Posterior cingulate gyrus (tissue), 11 donors: ENCODE measurements around the gene TEX22.

Experiments used
- DNase-seq, 10 donors: peaks; one replicate each; pipeline versions ENCODE4 v3.0.0 to v3.0.0-alpha.2; 2020 to 2021; ENCODE audit warnings: mixed read lengths in 3 of 10
- intact Hi-C: fragments of 100-400 bp; cut with DNase I; formaldehyde crosslinking; loops from one replicate; pipeline ENCODE4 v1.15.1; 2023

The TEX22 gene

DNA sequence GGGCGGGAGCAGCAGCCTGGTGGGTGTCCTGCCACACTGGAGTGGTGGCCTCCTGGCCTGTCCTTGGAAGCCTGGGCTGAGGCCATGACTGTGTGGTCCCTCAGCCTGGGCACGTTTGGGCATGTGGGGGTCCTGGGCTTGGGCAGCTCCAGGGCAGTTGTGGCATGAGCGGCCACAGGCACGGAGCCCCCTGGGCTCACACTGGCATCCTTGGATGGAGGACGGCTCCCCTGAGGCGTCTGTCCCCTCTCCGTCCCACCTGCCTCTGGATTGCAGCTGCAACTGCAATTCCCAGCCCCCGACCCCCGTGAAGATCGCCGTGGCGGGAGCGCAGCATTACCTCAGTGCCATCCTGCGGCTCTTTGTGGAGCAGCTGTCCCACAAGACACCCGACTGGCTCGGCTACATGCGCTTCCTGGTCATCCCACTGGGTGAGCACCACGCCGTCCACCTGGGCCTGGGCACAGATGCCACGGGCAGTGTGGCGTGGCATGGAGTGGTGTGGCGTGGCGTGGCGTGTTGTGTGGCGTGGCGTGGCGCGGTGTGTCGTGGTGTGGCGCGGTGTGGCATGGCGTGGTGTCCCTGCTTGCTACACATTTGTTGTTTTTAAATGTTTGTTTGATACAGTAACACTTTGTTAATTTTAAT lies 15.1 kb upstream of the TEX22 start:
- intact Hi-C loops = no loop called here
- DNase-seq = peak in 2 of 10 donors; percentile 74 to 79

- peak in 3 of 10 donors; percentile 62 to 77 (median 73) for DNase-seq
- intact Hi-C loops = no loop called here
Measured at GRCh38 chr14:105384041-105384557, 14.2 kb upstream of the TEX22 start.

DNA sequence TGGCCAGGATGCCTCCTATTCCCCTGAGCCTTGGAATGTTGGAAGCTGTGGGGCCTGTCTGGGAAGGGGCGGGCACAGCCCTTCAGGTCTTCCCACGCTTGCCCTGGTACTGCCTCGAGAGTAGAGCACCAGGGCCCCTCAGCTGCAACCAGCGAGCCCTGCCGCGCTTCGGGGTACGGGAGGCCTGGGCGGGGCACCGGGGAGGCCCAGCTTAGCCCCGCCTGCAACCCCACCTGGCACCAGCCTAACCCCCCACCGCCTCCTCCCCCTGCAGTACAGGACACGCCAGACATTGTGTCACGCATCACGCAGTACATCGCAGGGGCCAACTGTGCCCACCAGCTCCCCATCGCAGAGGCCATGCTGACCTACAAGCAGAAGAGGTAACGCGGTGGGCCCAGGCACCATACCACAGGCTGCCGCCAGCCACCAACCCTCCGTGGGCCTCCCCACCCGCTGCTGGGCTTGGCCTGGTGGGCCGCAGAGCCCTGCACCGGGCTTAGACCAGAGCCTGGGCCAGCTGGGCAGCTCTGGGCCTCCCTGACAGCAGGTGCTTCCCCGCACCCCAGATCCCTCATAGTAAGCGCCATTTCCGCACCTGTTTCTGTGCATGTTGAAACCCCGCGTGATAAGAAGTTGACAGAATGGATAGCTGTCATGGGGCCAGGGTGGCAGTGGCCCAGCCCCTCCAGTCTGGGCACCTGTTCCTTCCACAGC lies 13.6 kb upstream of the TEX22 start:
- peak in 3 of 10 donors; percentile 57 to 75 (median 57) for DNase-seq
- intact Hi-C loops = no loop called here

DNA sequence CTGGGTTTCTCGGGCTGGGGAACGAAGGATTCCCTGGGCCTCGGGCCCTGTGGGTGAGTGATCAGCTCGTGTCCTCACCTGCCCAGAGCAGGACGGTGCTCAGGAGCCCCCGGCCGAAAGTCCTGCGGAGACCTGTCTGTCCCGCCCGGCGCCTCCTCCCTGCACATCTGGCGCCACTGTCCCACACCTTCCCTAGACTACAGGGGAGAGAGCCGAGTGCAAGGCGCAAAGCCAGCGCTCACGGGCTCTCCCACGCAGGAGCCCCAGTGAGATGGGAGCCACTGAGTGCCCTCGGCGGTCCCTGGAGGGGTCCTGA lies 13.1 kb upstream of the TEX22 start:
- DNase-seq = peak in 2 of 10 donors; percentile 43 to 68
- intact Hi-C loops = no loop called here

GRCh38 chr14:105385698-105386365 lies 12.5 kb upstream of the TEX22 start:
- peak in 2 of 10 donors; percentile 55 to 77 for DNase-seq
- intact Hi-C loops = no loop called here

DNA sequence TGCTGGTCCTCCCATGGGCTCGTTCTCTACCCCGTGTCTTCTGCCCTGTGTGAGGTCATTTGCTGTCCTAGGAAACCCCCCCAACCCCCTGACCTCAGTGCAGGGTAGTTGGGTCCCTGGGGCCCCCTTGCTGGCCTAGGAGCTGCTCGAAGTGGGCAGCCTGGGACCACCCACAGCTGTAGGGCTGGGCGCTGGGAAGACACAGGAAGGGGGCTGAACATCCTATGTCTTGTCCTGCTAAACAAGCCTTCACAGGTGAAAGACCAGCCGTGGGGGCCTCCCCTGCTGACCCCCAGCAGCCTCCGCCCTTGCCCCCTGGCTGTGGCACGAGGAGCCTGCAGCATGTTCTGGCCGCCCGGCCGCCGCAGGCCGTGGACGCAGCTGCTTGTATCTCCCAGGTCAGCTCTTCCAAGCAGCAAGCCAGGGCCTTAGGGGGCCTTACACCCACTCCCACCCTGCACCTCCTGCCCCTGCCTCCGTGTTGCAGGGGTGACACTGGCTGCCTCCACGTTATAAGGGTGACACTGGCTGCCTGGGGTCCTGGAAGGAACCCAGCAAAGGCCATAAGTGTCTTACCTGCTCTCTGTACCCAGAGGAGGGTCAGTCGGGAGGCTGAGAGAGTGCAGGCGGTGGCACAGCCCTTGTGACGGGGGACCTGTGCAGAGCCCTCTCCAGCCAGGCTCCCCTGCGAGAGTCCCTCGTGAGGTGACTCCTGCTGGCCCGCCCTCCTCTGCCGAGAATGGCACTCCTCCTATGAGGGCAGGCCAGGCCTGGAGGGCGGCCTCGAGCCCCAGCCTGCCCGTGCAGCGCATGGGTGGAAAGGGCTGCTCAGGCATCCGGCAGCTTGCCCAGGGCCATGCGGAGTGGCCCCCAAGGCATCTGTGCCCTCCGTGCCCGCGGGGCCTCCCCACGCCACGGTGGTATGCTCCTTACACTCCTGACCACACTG lies 11.5 kb upstream of the TEX22 start:
- intact Hi-C loops = no loop called here
- peak in 3 of 10 donors; percentile 63 to 72 (median 66) for DNase-seq

DNA sequence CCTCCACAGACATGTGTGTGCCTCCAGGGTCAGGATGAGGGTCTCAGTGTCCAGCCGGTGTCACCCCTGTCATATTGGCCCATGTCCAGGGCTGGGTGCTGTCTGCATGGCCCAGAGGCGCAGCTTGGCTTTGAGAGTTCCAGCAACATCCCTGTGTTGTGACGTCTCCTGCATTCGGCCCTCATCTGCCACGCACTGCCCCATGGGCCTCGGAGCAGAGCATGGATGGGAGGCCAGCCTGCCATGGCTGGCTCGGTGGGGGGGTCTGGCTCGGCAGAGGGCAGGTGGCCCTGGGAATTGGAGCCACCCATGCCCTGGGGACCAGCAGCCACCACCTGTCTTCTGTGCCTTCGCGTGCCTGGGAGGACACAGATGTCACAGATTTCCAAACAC lies 10.8 kb upstream of the TEX22 start:
- intact Hi-C loops = no loop called here
- peak in 2 of 10 donors; percentile 55 to 60 for DNase-seq

DNA sequence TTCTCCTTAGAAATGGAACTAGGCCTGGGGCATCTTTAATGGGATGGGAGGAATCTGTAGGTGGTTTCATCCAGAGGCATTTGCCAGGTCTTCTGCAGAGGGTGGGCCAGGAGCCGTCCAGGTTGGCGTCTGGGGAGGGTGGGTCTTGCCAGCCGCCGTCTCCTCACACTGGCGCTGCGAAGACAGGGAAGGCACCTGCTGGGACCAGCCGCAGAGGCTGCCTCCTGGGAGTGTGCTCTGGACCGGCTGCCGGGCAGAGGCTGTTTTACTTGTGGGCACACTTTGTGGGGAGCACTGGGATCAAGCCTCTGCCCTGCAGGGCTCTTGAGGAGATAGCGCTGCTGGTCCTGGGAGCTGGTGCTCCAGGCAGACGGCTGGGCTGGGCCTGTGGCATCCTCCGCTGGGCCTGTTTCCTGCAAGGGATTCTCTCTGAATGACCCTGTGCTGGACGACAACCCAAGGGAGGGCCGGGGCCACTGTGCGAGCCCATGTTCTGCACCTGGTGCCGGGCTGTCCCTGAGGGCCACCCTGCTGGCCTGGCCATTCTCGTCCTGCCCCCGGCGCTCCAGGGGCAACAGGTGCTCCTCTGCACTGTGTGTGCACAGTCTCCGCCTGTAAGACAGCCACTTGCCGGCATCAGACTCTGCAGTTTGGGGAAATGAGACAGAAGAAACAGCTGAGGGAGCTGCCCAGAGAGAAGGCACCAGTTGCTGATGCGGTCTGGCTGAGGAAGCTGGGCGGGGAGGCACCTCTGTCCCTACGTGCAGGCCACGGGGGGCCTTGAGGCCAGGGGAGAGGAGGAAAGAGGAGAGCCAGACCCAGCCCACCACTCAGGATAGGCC lies 10.0 kb upstream of the TEX22 start:
- intact Hi-C loops = no loop called here
- DNase-seq = peak in 3 of 10 donors; percentile 8 to 77 (median 55)

GRCh38 chr14:105388976-105389375 lies 9.4 kb upstream of the TEX22 start:
- intact Hi-C loops = no loop called here
- DNase-seq = peak in 1 of 10 donors; percentile 6

DNA sequence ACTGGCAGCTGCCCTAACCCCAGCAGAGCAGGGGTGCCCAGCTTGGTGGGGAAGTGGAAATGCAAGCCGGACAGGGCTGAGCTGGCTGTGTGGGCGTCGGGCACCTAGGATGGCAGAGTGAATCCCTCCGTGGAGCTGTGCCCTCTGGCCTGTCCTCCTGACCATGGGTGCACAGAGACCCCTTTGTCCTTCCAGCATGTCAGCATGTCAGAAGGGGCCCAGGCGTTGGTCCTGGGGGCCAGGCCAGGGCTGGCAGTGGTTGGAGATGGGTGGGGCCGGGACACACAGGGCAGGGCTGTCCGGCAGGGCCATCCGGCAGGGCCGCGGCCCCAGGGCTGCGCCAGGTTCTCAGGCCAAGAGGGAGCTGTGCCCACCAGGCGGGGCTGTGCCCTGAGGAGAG lies 8.8 kb upstream of the TEX22 start:
- intact Hi-C loops = no loop called here
- DNase-seq = peak in 2 of 10 donors; percentile 31 to 89

DNA sequence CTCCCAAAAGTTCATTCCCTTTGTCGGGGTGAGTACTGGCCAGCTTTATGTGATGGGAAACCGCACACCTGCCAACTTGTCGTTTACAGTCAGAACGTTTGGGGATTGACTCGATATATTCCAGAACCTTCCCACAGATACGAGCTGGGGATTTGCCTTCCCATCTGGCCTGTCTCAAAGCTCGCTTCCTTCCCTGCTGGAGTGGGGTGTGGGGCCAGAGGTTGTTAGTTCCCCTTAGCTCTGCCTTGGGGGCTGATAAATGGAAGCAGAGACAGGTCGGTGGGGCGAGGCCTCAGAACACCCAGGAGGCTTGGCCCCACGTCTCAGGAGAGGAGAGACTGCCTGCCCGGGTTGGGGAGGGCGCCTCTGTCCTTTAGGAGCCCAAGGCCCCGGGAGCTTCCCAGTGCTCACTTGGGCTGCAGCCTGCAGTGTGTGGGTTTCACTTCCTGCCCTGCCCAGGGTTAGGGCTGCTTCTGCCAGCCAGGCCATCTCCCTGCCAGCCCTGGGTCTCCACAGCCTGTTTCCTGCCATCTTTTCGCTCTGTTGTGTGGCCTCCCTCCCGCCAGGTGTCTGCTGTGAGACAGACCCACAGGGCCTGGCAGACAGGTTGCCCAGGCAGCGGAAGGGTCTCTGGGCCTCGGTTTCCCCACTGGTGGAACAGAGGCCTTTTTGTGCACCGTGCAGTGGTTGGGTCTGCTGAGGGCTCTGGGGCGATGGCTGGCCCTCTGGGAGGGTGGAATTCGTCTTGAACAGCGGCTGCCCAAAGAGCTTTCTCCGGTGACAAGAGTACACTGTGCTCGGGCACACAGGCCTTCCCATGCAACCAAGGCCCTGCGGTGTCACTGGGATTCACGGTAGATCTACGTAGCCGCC lies 8.1 kb upstream of the TEX22 start:
- intact Hi-C loops = no loop called here

DNA sequence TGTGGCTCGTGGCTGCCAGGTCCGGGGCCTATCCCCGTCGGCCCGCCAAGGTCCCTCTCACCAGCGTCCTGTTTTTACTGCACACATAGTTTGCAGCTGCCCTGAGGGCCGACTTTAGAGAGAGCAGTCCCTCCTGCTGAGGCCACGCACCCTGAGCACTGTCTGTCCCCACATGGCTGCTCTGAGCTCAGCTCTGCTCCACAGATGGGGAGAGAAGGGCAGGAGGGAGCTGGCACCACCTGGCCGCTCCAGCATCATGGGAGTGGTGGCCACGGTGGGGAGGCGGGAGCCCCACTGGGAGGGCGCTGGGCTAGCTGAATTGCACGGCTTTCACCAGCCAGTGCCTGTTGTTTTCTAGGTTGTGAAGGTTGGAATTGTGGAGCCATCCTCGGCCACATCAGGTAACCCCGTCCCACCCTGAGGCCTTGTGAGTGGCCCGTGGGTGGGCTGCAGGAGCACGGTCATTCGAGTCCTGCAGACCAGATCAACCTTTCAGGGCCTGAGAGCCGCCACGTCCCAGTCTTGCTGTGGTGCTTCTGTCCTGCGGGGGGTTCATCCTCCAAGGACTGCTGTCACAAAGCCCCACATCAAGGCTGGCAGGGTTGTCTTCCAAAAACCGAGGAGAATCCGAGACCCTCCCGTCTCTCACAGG lies 7.4 kb upstream of the TEX22 start:
- DNase-seq = peak in 3 of 10 donors; percentile 7 to 63 (median 16)
- intact Hi-C loops = no loop called here

More for the DNA sequence above, 8.1 kb upstream of the TEX22 start:
- peak in 3 of 10 donors; percentile 10 to 79 (median 77) for DNase-seq

GRCh38 chr14:105391541-105391940 lies 6.8 kb upstream of the TEX22 start:
- peak in 4 of 10 donors; percentile 6 to 80 (median 66) for DNase-seq
- intact Hi-C loops = no loop called here

DNA sequence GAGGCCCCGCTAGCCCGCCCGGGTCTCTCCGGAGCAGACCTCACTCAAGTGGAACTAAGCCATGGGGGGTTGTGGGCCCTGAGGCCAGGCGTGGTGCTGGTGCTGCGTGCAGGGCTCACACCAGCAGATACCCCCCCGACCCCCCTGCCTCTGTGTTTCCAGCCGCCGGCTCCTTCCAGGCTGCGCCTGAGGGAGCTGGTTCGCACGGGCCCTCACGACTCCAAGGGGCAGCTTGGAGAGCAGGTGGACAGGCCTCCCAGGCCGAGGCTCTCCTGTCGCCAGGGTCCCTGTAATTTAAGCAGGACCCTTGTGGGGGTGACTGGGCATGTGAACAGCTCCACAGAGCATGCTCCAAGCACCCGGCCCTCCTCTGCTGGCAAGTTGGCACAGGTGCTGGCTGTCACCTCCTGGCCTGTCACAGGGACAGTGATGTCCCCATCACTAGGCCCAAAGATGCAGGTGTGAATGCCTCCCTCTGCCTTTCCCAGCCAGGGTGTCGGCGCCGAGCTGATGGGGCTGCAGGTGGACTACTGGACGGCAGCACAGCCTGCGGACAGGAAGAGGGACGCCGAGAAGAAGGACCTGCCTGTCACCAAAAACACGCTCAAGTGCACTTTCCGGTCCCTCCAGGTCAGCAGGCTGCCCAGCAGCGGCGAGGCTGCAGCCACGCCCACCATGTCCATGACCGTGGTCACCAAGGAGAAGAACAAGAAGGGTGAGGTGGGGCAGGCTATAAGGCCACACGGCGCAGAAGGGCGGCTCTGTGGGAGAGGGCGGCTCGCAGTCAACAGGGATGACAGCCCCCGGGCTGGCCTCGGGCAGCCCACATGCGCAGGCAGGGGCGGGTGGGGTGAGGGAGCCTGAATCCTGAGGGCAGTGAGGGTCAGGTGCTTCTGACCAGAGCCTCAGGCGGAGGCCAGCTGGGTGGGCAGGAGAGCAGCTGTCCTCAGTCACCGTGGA lies 5.9 kb upstream of the TEX22 start:
- DNase-seq = peak in 4 of 10 donors; percentile 7 to 78 (median 60)
- intact Hi-C loops = no loop called here

DNA sequence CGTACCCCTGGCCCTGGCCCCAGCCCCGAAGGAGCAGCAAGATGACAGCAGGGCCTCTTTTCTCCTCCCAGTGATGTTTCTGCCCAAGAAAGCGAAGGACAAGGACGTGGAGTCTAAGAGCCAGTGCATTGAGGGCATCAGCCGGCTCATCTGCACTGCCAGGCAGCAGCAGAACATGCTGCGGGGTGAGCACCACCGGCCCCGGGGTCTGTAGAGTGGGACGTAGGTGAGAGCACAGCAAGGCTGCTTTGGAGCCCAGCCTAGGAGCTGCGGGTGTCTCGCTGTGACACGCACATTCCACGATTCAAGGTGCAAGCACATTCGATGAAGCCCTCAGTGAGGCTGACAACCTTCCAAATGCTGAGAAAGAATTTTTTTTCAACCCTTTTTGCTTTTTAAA lies 5.2 kb upstream of the TEX22 start:
- DNase-seq = peak in 2 of 10 donors; percentile 77 to 81
- intact Hi-C loops = no loop called here

- DNase-seq = peak in 3 of 10 donors; percentile 6 to 80 (median 66)
- intact Hi-C loops = no loop called here
Measured at GRCh38 chr14:105394714-105395537, 3.4 kb upstream of the TEX22 start.
